Measurements from ENCODE around the gene MIPEP. TPM values are rescaled to one million over a fixed set of nuclear protein-coding genes. Genes with fewer than 3 reads are reported as not detected.

MIPEP gene
- total RNA-seq, 2 donors from 2014 or later, result 7.8 to 14.8 TPM

DNA sequence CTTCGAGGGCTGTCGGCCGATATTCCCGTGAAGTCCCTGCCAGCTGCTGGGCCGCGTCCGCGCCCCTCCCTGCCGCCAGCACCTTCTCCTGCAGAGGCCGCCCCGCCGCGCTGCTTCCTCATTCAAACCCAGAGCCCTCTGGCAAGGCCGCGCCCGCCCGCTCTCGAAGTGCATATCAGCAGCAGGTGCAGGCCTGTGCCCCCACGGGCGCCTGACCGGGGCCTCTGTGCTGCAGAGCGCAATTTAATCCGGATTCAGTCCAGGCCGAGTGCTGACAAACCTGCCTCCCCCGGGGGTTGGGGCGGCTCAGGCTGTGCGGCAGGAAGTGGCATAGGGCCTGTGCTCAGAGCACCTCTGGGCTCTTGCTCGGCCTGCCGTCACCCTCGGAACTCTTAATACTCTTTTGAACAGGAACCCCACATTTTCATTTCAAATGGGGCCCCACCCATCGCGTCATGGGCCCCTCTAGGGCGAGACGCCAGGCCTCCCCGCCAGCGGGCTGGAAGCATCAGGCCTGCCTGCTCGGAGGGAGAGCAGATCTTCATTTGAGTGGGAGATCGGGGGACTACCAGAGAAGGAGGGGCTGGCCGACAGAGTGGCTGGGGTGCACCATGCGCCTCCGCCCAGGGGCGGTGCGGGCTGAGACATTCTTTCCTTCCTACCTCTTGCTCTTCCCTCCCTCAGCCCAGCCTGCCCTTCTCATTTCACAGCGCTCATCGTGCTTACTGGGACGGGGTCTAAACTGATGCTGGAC is 193.3 kb downstream of the MIPEP start:
- peaks cover 13% of the 10 kb centered on the region for H3K4me1 ChIP-seq
- no peaks in the 10 kb centered on the region for H3K36me3 ChIP-seq (replicated peaks in 1 of 2; ENCODE audit: insufficient read depth in 1 of 2, low read depth in 2 of 2)
- no peak overlapping the region for H3K27ac ChIP-seq
- 54 to 70% methylated on average over 34 to 46 of the region's 46 CpGs for WGBS, 2 donors
- TF ChIP-seq, protein P1, sequence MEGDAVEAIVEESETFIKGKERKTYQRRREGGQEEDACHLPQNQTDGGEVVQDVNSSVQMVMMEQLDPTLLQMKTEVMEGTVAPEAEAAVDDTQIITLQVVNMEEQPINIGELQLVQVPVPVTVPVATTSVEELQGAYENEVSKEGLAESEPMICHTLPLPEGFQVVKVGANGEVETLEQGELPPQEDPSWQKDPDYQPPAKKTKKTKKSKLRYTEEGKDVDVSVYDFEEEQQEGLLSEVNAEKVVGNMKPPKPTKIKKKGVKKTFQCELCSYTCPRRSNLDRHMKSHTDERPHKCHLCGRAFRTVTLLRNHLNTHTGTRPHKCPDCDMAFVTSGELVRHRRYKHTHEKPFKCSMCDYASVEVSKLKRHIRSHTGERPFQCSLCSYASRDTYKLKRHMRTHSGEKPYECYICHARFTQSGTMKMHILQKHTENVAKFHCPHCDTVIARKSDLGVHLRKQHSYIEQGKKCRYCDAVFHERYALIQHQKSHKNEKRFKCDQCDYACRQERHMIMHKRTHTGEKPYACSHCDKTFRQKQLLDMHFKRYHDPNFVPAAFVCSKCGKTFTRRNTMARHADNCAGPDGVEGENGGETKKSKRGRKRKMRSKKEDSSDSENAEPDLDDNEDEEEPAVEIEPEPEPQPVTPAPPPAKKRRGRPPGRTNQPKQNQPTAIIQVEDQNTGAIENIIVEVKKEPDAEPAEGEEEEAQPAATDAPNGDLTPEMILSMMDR (IDR thresholded peaks at IDR 0.05), result no peak
- TF ChIP-seq POLR2A (IDR thresholded peaks at IDR 0.05), result no peak
- intact Hi-C loops (cut with DNase I), result no loop called here
- H3K9me3 ChIP-seq, result no peaks in the 10 kb centered on the region
- H3K4me3 ChIP-seq, result no peak overlapping the region
- H3K27me3 ChIP-seq, result no peaks in the 10 kb centered on the region
- no peak for ATAC-seq
- DNase-seq, result no peak

DNA sequence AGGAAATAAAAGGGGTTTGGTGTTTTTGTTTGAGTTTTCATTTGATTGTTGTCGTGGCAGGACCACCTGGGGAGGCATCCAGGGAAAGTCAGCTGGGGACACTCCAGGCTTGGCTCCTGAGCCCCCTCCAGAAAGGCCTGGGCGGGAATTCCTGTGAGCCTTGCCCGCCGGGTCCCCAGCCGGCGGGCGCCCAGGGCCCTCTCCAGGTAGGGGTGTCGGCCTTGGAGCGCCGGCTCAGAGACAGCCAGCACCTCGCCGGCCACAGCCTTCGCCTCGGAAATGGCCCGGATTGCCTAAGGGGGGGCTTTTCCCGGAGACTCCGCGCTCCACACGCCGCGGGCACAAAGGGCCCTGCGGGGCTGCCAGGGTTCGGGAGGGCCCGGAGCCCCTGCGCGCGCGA is 194.0 kb downstream of the MIPEP start:
- no peak for DNase-seq
- intact Hi-C loops (cut with DNase I), result no loop called here
- H3K27ac ChIP-seq, result no peak overlapping the region
- 73 to 75% methylated on average over 1 to 27 of the region's 28 CpGs for WGBS, 2 donors
- ATAC-seq, result no peak
- no peaks in the 10 kb centered on the region for H3K36me3 ChIP-seq (replicated peaks in 1 of 2; ENCODE audit: insufficient read depth in 1 of 2, low read depth in 2 of 2)
- no peaks in the 10 kb centered on the region for H3K27me3 ChIP-seq
- H3K4me3 ChIP-seq, result no peak overlapping the region
- H3K4me1 ChIP-seq, result peaks cover 13% of the 10 kb centered on the region
- TF ChIP-seq POLR2A (IDR thresholded peaks at IDR 0.05), result no peak
- TF ChIP-seq, protein P1 (IDR thresholded peaks at IDR 0.05), result no peak
- H3K9me3 ChIP-seq, result no peaks in the 10 kb centered on the region

DNA sequence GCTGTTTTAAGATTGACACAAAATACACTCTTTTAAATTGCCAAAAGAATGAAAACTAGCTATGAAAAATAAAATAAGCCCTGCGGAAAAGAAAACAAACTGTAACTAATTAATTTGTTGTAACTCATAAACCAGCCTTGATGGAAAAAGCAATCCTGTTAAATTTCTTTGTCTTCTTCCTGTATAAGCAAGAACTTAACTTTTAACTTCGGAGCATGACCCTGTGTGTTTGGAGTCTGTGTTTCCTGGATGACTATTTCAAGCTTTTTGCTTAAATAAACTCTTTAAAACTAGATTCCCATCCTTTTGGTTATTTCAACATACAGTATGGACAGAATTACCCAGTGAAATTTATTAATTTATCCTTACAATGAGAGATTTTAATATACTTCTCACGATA is 196.4 kb downstream of the MIPEP start:
- H3K27ac ChIP-seq, result no peak overlapping the region
- DNase-seq (no peak), ATAC-seq (no peak)
- H3K9me3 ChIP-seq, result no peaks in the 10 kb centered on the region
- TF ChIP-seq, protein P1 (IDR thresholded peaks at IDR 0.05), result no peak
- WGBS, 2 donors, result 53% methylated on average over 3 of the region's 3 CpGs
- intact Hi-C loops (cut with DNase I), result no loop called here
- no peaks in the 10 kb centered on the region for H3K36me3 ChIP-seq (replicated peaks in 1 of 2; ENCODE audit: insufficient read depth in 1 of 2, low read depth in 2 of 2)
- peaks cover 11% of the 10 kb centered on the region for H3K4me1 ChIP-seq
- no peak overlapping the region for H3K4me3 ChIP-seq
- H3K27me3 ChIP-seq, result no peaks in the 10 kb centered on the region

DNA sequence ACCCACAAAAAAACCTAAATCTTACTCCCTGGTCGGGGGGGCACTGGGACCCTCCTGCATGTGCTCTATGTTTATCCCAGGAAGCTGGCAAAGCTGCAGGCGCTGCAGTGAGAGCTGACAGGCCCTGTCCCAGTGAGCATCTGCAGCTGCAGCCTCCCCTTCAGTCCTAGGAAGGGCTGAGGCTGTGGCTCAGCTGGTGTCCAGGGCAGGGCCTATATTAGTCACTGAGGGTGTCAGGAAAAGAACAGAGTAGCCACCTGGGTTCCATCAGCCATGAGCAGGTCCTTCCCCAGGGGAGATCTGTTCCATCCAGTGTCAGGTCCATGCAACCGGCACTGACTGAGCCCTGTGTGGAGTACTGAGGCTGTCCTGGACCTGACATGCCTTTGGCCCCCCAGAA is 198.5 kb downstream of the MIPEP start:
- Histone ChIP-seq H3K27ac (no peak overlapping the region), H3K36me3 (replicated peaks in 1 of 2; ENCODE audit: insufficient read depth in 1 of 2, low read depth in 2 of 2) (no peaks in the 10 kb centered on the region), H3K9me3 (no peaks in the 10 kb centered on the region), H3K4me1 (peaks cover 8% of the 10 kb centered on the region), H3K4me3 (no peak overlapping the region), H3K27me3 (no peaks in the 10 kb centered on the region)
- no peak for TF ChIP-seq POLR2A (IDR thresholded peaks at IDR 0.05)
- TF ChIP-seq, protein P1 (IDR thresholded peaks at IDR 0.05), result no peak
- WGBS, 2 donors, result 83 to 89% methylated on average over 1 to 2 of the region's 3 CpGs
- intact Hi-C loops (cut with DNase I), result no loop called here
- ATAC-seq (no peak), DNase-seq (no peak)

DNA sequence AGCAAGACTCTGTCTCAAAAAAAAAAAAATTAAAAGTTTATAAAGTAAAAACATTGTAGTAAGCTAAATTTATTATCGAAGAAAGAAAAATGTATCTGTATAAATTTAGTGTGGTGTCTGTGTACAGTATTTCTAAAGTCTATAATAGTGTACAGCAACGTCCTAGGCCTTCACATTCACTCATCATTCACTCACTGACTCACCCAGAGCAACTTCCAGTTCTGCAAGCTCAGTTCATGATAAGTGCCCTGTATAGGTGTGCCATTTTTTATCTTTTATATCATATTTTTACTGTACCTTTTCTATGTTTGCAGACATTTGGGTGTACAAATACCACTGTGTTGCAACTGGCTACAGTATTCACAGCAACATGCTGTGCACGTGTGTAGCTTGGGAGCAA is 200.9 kb downstream of the MIPEP start:
- intact Hi-C loops (cut with DNase I), result no loop called here
- Histone ChIP-seq H3K9me3 (no peaks in the 10 kb centered on the region), H3K36me3 (replicated peaks in 1 of 2; ENCODE audit: insufficient read depth in 1 of 2, low read depth in 2 of 2) (no peaks in the 10 kb centered on the region), H3K27me3 (peaks cover 0 to 3% of the 10 kb centered on the region in 2 donors), H3K4me1 (peaks cover 8% of the 10 kb centered on the region), H3K27ac (no peak overlapping the region), H3K4me3 (no peak overlapping the region)
- 70 to 78% methylated on average over 3 of the region's 3 CpGs for WGBS, 2 donors
- no peak for TF ChIP-seq POLR2A (IDR thresholded peaks at IDR 0.05)
- TF ChIP-seq, protein P1 (IDR thresholded peaks at IDR 0.05), result no peak
- DNase-seq, result no peak
- ATAC-seq, result no peak

Data from body of pancreas (tissue), 4 donors.